OCI-LY3 (cell line): ENCODE results near the gene CST9L.

Source experiments
- CTCF ChIP-seq: fragments of 200-600, 300-600 bp; sonication (generic); IDR thresholded peaks from 2 replicates; pipeline ENCODE4 v1.5.1; 2014; ENCODE audit warnings: antibody characterized with exemption, low read length, low read depth
- EZH2phosphoT487 ChIP-seq: fragments of 200-600 bp; shearing (Covaris generic); IDR thresholded peaks from 2 replicates; pipeline ENCODE4 v1.6.1; 2018; ENCODE audit warnings: antibody characterized with exemption, mixed run types, low read depth

- TF ChIP-seq CTCF (no peak), EZH2phosphoT487 (no peak)
Measured at GRCh38 chr20:23596579-23597250, 28.4 kb upstream of the CST9L start.
